ENCODE measurements around the gene ADGB. TPM values are rescaled to one million over a fixed set of nuclear protein-coding genes. Genes with fewer than 3 reads are reported as not detected.

The ADGB gene
- total and polyA plus RNA-seq, 7 experiments from 2014 or later = not detected

GRCh38 chr6:146620655-146621054, 21.9 kb downstream of the ADGB start:
- peaks cover 0 to 10% (median 2%) of the 10 kb centered on the region in 11 donors for H3K9me3 Mint-ChIP-seq

GRCh38 chr6:146628350-146628749, 29.6 kb downstream of the ADGB start:
- peaks cover 0 to 8% (median 0%) of the 10 kb centered on the region in 11 donors for H3K9me3 Mint-ChIP-seq
- no peak overlapping the region for H3K27ac Mint-ChIP-seq
- intact Hi-C loops (cut with micrococcal nuclease) = no loop called here

More at GRCh38 chr6:146620655-146621054, 21.9 kb downstream of the ADGB start:
- peaks cover 0 to 4% (median 0%) of the 10 kb centered on the region in 5 donors for H3K27me3 Mint-ChIP-seq
- Histone ChIP-seq H3K27me3 (ENCODE audit: control insufficient read depth in 2 of 2, insufficient read depth in 2 of 2, low read length in 2 of 2) (no peaks in the 10 kb centered on the region), H3K4me1 (ENCODE audit: control insufficient read depth in 2 of 2, insufficient read depth in 2 of 2, low read length in 2 of 2) (no peaks in the 10 kb centered on the region), H3K4me3 (ENCODE audit: low read length) (no peak overlapping the region), H3K9me3 (ENCODE audit: control insufficient read depth in 2 of 3, low read length in 3 of 3) (no peaks in the 10 kb centered on the region), H3K36me3 (ENCODE audit: control insufficient read depth in 2 of 3, insufficient read depth in 3 of 3, low read length in 3 of 3) (no peaks in the 10 kb centered on the region), H3K27ac (ENCODE audit: low read depth, low read length) (no peak overlapping the region)
- H3K4me3 Mint-ChIP-seq = no peak overlapping the region
- no peaks in the 10 kb centered on the region for H3K4me1 Mint-ChIP-seq
- ChIA-PET CTCF (no interaction called here), POLR2A (no interaction called here)
- DNase-seq = no peak
- no peak overlapping the region for H3K27ac Mint-ChIP-seq
- ATAC-seq = no peak
- no peaks in the 10 kb centered on the region for H3K36me3 Mint-ChIP-seq
- intact Hi-C loops (cut with micrococcal nuclease) = no loop called here

GRCh38 chr6:146634022-146634421, 35.2 kb downstream of the ADGB start:
- DNase-seq (no peak), ATAC-seq (no peak)
- ChIA-PET POLR2A (no interaction called here), CTCF (no interaction called here)
- H3K9me3 ChIP-seq (ENCODE audit: control insufficient read depth in 2 of 3, low read length in 3 of 3) = no peaks in the 10 kb centered on the region
- H3K4me1 ChIP-seq (ENCODE audit: control insufficient read depth in 2 of 2, insufficient read depth in 2 of 2, low read length in 2 of 2) = no peaks in the 10 kb centered on the region
- Mint-ChIP-seq H3K4me1 (no peaks in the 10 kb centered on the region), H3K27me3 (peaks cover 0 to 16% (median 10%) of the 10 kb centered on the region in 5 donors), H3K9me3 (peaks cover 0 to 6% (median 0%) of the 10 kb centered on the region in 11 donors), H3K27ac (no peak overlapping the region), H3K4me3 (no peak overlapping the region), H3K36me3 (no peaks in the 10 kb centered on the region)
- intact Hi-C loops (cut with micrococcal nuclease) = no loop called here
- H3K36me3 ChIP-seq (ENCODE audit: control insufficient read depth in 2 of 3, insufficient read depth in 3 of 3, low read length in 3 of 3) = no peaks in the 10 kb centered on the region
- H3K4me3 ChIP-seq (ENCODE audit: low read length) = no peak overlapping the region
- no peaks in the 10 kb centered on the region for H3K27me3 ChIP-seq (ENCODE audit: control insufficient read depth in 2 of 2, insufficient read depth in 2 of 2, low read length in 2 of 2)
- no peak overlapping the region for H3K27ac ChIP-seq (ENCODE audit: low read depth, low read length)

More at GRCh38 chr6:146628350-146628749, 29.6 kb downstream of the ADGB start:
- ATAC-seq (no peak), DNase-seq (no peak)
- H3K9me3 ChIP-seq (ENCODE audit: control insufficient read depth in 2 of 3, low read length in 3 of 3) = no peaks in the 10 kb centered on the region
- no peaks in the 10 kb centered on the region for H3K27me3 ChIP-seq (ENCODE audit: control insufficient read depth in 2 of 2, insufficient read depth in 2 of 2, low read length in 2 of 2)
- Mint-ChIP-seq H3K4me3 (no peak overlapping the region), H3K27me3 (peaks cover 0 to 16% (median 7%) of the 10 kb centered on the region in 5 donors), H3K4me1 (no peaks in the 10 kb centered on the region), H3K36me3 (no peaks in the 10 kb centered on the region)
- no peaks in the 10 kb centered on the region for H3K36me3 ChIP-seq (ENCODE audit: control insufficient read depth in 2 of 3, insufficient read depth in 3 of 3, low read length in 3 of 3)
- H3K4me1 ChIP-seq (ENCODE audit: control insufficient read depth in 2 of 2, insufficient read depth in 2 of 2, low read length in 2 of 2) = no peaks in the 10 kb centered on the region
- no peak overlapping the region for H3K4me3 ChIP-seq (ENCODE audit: low read length)
- ChIA-PET POLR2A (no interaction called here), CTCF (no interaction called here)
- H3K27ac ChIP-seq (ENCODE audit: low read depth, low read length) = no peak overlapping the region

- ChIA-PET CTCF (no interaction called here), POLR2A (no interaction called here)
- Histone ChIP-seq H3K4me3 (ENCODE audit: low read length) (no peak overlapping the region), H3K9me3 (ENCODE audit: control insufficient read depth in 2 of 3, low read length in 3 of 3) (no peaks in the 10 kb centered on the region), H3K27ac (ENCODE audit: low read depth, low read length) (no peak overlapping the region), H3K36me3 (ENCODE audit: control insufficient read depth in 2 of 3, insufficient read depth in 3 of 3, low read length in 3 of 3) (no peaks in the 10 kb centered on the region), H3K27me3 (ENCODE audit: control insufficient read depth in 2 of 2, insufficient read depth in 2 of 2, low read length in 2 of 2) (no peaks in the 10 kb centered on the region), H3K4me1 (ENCODE audit: control insufficient read depth in 2 of 2, insufficient read depth in 2 of 2, low read length in 2 of 2) (no peaks in the 10 kb centered on the region)
- no peaks in the 10 kb centered on the region for H3K4me1 Mint-ChIP-seq
- H3K4me3 Mint-ChIP-seq = no peak overlapping the region
- DNase-seq = no peak
- intact Hi-C loops (cut with micrococcal nuclease) = no loop called here
- H3K36me3 Mint-ChIP-seq = no peaks in the 10 kb centered on the region
- H3K27me3 Mint-ChIP-seq = peaks cover 0 to 16% (median 10%) of the 10 kb centered on the region in 5 donors
- peaks cover 0 to 6% (median 0%) of the 10 kb centered on the region in 11 donors for H3K9me3 Mint-ChIP-seq
- no peak for ATAC-seq
- H3K27ac Mint-ChIP-seq = no peak overlapping the region
Measured at GRCh38 chr6:146635165-146635564, 36.4 kb downstream of the ADGB start.

GRCh38 chr6:146636481-146636880, 37.7 kb downstream of the ADGB start:
- no peaks in the 10 kb centered on the region for H3K27me3 ChIP-seq (ENCODE audit: control insufficient read depth in 2 of 2, insufficient read depth in 2 of 2, low read length in 2 of 2)
- Mint-ChIP-seq H3K4me1 (no peaks in the 10 kb centered on the region), H3K4me3 (no peak overlapping the region), H3K9me3 (peaks cover 0 to 6% (median 0%) of the 10 kb centered on the region in 11 donors), H3K27me3 (peaks cover 0 to 16% (median 10%) of the 10 kb centered on the region in 5 donors), H3K27ac (no peak overlapping the region), H3K36me3 (no peaks in the 10 kb centered on the region)
- ATAC-seq (no peak), DNase-seq (no peak)
- no peaks in the 10 kb centered on the region for H3K9me3 ChIP-seq (ENCODE audit: control insufficient read depth in 2 of 3, low read length in 3 of 3)
- H3K4me1 ChIP-seq (ENCODE audit: control insufficient read depth in 2 of 2, insufficient read depth in 2 of 2, low read length in 2 of 2) = no peaks in the 10 kb centered on the region
- CTCF ChIA-PET = no interaction called here
- H3K36me3 ChIP-seq (ENCODE audit: control insufficient read depth in 2 of 3, insufficient read depth in 3 of 3, low read length in 3 of 3) = no peaks in the 10 kb centered on the region
- intact Hi-C loops (cut with micrococcal nuclease) = no loop called here
- POLR2A ChIA-PET = no interaction called here
- H3K27ac ChIP-seq (ENCODE audit: low read depth, low read length) = no peak overlapping the region
- H3K4me3 ChIP-seq (ENCODE audit: low read length) = no peak overlapping the region

- Mint-ChIP-seq H3K27ac (no peak overlapping the region), H3K27me3 (peaks cover 0 to 5% (median 0%) of the 10 kb centered on the region in 5 donors), H3K4me3 (no peak overlapping the region), H3K4me1 (no peaks in the 10 kb centered on the region), H3K36me3 (no peaks in the 10 kb centered on the region), H3K9me3 (peaks cover 0 to 2% (median 0%) of the 10 kb centered on the region in 11 donors)
- ATAC-seq = no peak
- intact Hi-C loops (cut with micrococcal nuclease) = no loop called here
- DNase-seq = no peak
- H3K4me3 ChIP-seq (ENCODE audit: low read length) = no peak overlapping the region
- no peaks in the 10 kb centered on the region for H3K27me3 ChIP-seq (ENCODE audit: control insufficient read depth in 2 of 2, insufficient read depth in 2 of 2, low read length in 2 of 2)
- no peaks in the 10 kb centered on the region for H3K9me3 ChIP-seq (ENCODE audit: control insufficient read depth in 2 of 3, low read length in 3 of 3)
- no peak overlapping the region for H3K27ac ChIP-seq (ENCODE audit: low read depth, low read length)
- H3K36me3 ChIP-seq (ENCODE audit: control insufficient read depth in 2 of 3, insufficient read depth in 3 of 3, low read length in 3 of 3) = no peaks in the 10 kb centered on the region
- H3K4me1 ChIP-seq (ENCODE audit: control insufficient read depth in 2 of 2, insufficient read depth in 2 of 2, low read length in 2 of 2) = no peaks in the 10 kb centered on the region
- POLR2A ChIA-PET = no interaction called here
- CTCF ChIA-PET = no interaction called here
Measured at GRCh38 chr6:146642921-146643320, 44.1 kb downstream of the ADGB start.

GRCh38 chr6:146650799-146651481, 52.2 kb downstream of the ADGB start:
- H3K36me3 Mint-ChIP-seq = no peaks in the 10 kb centered on the region
- intact Hi-C loops (cut with micrococcal nuclease) = no loop called here
- H3K9me3 Mint-ChIP-seq = peaks cover 0 to 2% (median 0%) of the 10 kb centered on the region in 11 donors
- no peak overlapping the region for H3K27ac ChIP-seq (ENCODE audit: low read depth, low read length)
- no peaks in the 10 kb centered on the region for H3K27me3 ChIP-seq (ENCODE audit: control insufficient read depth in 2 of 2, insufficient read depth in 2 of 2, low read length in 2 of 2)
- CTCF ChIA-PET = no interaction called here
- H3K4me3 ChIP-seq (ENCODE audit: low read length) = no peak overlapping the region
- H3K4me3 Mint-ChIP-seq = no peak overlapping the region
- no peak for ATAC-seq
- H3K4me1 Mint-ChIP-seq = no peaks in the 10 kb centered on the region
- no peaks in the 10 kb centered on the region for H3K4me1 ChIP-seq (ENCODE audit: control insufficient read depth in 2 of 2, insufficient read depth in 2 of 2, low read length in 2 of 2)
- DNase-seq = no peak
- no peak overlapping the region for H3K27ac Mint-ChIP-seq
- peaks cover 0 to 7% (median 0%) of the 10 kb centered on the region in 5 donors for H3K27me3 Mint-ChIP-seq
- POLR2A ChIA-PET = no interaction called here
- H3K9me3 ChIP-seq (ENCODE audit: control insufficient read depth in 2 of 3, low read length in 3 of 3) = no peaks in the 10 kb centered on the region
- no peaks in the 10 kb centered on the region for H3K36me3 ChIP-seq (ENCODE audit: control insufficient read depth in 2 of 3, insufficient read depth in 3 of 3, low read length in 3 of 3)

Data from naive thymus-derived CD4-positive, alpha-beta T cell (primary cell).